ENCODE data around the gene MRPL54. TPM values are rescaled to one million over a fixed set of nuclear protein-coding genes. Genes with fewer than 3 reads are reported as not detected.

Gene MRPL54
- 10 to 100 TPM; 39.6 to 51.6 TPM for total RNA-seq

GRCh38 chr19:3762501-3763459 lies at the start of gene MRPL54:
MRPL54 (plus strand) TSS chr19:3762682; CDS start chr19:3762701, 19 bp downstream.

GRCh38 chr19:3761382-3762129 lies 926 bp upstream of the MRPL54 start, which contains the start of gene APBA3:
APBA3 (minus strand) TSS chr19:3761692; CDS start chr19:3760264, 1,428 bp downstream.

GRCh38 chr19:3771906-3772455 lies 9.5 kb downstream of the MRPL54 start, which contains the start of gene RAX2:
RAX2 (minus strand) TSS chr19:3772228; CDS start chr19:3771742, 486 bp downstream.

GRCh38 chr19:3785938-3786824 lies 23.7 kb downstream of the MRPL54 start, which contains the start of gene MATK:
MATK (minus strand) TSS chr19:3786381; CDS start chr19:3785135, 1,246 bp downstream.

Small RNA genes within 50 kb of the gene (small RNA-seq; reads per million reads assigned to genes)
- gene AC005777.1 = 0 reads per million in 2 donors

Other genes starting within 250 kb of the MRPL54 start
- not detected for gene TEKTIP1, start 223.5 kb upstream of the MRPL54 start, total RNA-seq
- 1,000 to 10,000 TPM; 2,768 to 2,971 TPM for gene MFSD12, start 205.1 kb upstream of the MRPL54 start, total RNA-seq
- 100 to 1,000 TPM; 663 to 915 TPM for gene HMG20B, start 189.7 kb upstream of the MRPL54 start, total RNA-seq
- under 1 TPM; under 0.01 to 0.67 TPM for gene GIPC3, start 177.2 kb upstream of the MRPL54 start, total RNA-seq
- 1 to 10 TPM in 1 of 2 donors, not detected in 1; 1.7 TPM for gene TBXA2R, start 155.8 kb upstream of the MRPL54 start, total RNA-seq
- gene CACTIN, start 135.9 kb upstream of the MRPL54 start, total RNA-seq = 10 to 100 TPM; 11.7 to 25.0 TPM
- 10 to 100 TPM; 27.3 to 32.7 TPM for gene PIP5K1C, start 62.2 kb upstream of the MRPL54 start, total RNA-seq
- not detected for gene TJP3, start 54.3 kb upstream of the MRPL54 start, total RNA-seq
- gene APBA3, start 990 bp upstream of the MRPL54 start, total RNA-seq = 10 to 100 TPM; 25.1 to 27.0 TPM
- gene RAX2, start 9.5 kb downstream of the MRPL54 start, total RNA-seq = not detected
- under 1 TPM; 0.34 to 1.00 TPM for gene MATK, start 23.7 kb downstream of the MRPL54 start, total RNA-seq
- gene ZFR2, start 106.4 kb downstream of the MRPL54 start, total RNA-seq = under 1 TPM in 1 of 2 donors, not detected in 1; 0.34 TPM
- not detected for gene ATCAY, start 118.0 kb downstream of the MRPL54 start, total RNA-seq
- gene NMRK2, start 170.4 kb downstream of the MRPL54 start, total RNA-seq = not detected
- gene DAPK3, start 208.4 kb downstream of the MRPL54 start, total RNA-seq = 100 to 1,000 TPM in 1 of 2 donors, 10 to 100 TPM in 1; 92.2 to 103 TPM
- gene EEF2, start 222.8 kb downstream of the MRPL54 start, total RNA-seq = 1,000 to 10,000 TPM in 1 of 2 donors, 100 to 1,000 TPM in 1; 847 to 1,562 TPM
- gene PIAS4, start 245.1 kb downstream of the MRPL54 start, total RNA-seq = 10 to 100 TPM; 18.6 to 31.0 TPM